LoVo (cell line): ENCODE measurements around the gene RASA4B.
"Not testable (repeated sequence)": the region's sequence is repeated elsewhere in the genome, so short reads cannot be mapped to it uniquely, and the experiment has no call there.

Experiments
- DNase-seq: peaks from one replicate; pipeline ENCODE4 v3.0.0-alpha.2; 2016; ENCODE audit warnings: low spot score

Gene RASA4B

DNA sequence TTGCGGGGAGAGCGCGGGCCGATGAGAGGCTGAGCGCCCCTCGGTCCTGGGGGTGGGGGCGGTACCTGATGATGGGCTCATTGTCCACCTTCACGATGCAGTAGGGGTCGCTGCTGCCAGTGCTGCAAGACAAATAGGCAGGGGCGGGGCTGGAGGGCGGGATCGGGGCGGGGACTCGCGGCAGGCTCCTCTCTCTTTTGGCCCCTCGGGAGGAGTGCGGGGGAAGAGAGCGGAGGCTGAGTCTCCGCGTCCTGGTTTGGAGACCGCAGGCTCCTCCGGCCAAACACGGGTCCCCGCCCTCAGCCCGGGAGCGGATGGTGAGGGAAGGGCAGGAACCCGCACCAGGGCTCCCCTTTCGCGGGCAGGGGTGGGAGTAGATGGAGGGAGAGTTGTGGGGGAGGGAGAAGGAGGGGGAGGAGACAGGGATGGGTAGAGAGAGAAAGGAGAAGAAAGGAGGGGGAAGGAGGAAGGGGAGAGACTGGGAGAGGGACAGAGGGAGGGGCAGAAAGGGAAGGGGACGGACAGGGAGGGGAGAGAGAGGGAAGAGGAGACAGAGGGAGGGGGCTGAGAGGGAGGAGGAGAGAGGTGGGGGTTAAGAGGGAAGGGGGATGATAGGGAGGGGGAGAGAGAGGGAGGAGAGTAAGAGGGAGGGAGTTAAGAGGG is 5.6 kb downstream of the RASA4B start:
- not testable (repeated sequence) for DNase-seq

DNA sequence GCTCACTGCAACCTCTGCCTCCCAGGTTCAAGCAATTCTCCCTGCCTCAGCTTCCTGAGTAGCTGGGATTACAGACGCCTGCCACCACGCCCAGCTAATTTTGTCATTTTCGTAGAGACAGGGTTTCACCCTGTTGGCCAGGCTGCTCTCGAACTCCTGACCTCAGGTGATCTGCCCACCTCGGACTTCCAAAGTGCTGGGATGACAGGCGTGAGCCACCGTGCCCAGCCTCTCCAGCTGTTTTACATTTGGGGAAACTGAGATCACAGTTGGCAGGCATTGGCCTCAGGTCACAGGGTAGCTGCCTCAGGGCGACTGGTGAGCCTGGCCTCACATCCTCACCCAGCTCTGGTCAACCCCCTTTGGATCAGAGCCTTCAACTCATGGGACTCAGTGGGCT is 7.0 kb downstream of the RASA4B start:
- not testable (repeated sequence) for DNase-seq

- not testable (repeated sequence) for DNase-seq
These were observed 10.0 kb downstream of the RASA4B start for GRCh38 chr7:102507410-102508088.

DNA sequence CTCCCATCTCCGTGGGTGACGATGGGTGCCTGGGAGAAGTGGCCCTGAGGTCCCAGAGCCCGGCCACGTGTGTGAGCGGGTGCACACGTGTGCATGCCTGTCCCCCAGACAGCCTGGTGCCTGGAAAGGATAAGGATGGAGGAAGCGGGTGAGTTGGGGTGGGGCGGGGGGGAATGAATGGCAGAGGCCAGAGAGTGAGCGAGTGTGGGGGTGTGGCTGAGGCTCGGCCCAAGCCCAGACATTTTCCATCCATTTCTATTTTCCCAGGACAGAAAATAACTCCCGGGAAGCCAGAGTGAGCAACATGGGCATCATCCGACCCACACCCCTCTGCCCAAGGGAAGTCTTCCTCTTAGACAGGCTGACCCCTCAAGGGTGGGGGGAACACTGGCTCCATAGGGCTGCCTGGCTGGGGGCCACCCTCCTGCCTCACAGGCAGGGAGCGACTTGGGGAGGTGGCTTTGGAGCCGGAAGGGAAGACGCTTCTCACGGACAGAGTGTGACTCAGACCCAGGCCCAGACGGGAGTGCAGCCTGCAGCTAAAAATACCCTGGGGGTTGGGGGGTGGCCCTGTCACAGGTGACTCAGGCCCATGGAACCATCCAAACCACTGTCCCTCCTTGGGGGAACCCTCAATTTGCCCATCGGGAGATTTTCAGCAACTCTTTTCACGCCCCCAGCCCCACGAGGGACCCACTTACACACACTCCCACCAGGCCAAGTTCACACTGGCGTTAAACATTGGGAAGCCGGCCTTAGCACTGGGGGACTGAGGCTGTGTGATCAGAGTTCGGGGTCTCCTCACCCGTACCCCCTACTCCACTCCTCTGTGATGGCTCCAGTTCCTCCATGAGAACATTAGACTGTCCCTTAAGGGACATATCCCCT is 12.0 kb downstream of the RASA4B start:
- not testable (repeated sequence) for DNase-seq

- DNase-seq, result not testable (repeated sequence)
These were observed 14.4 kb downstream of the RASA4B start for GRCh38 chr7:102503141-102503540.

DNA sequence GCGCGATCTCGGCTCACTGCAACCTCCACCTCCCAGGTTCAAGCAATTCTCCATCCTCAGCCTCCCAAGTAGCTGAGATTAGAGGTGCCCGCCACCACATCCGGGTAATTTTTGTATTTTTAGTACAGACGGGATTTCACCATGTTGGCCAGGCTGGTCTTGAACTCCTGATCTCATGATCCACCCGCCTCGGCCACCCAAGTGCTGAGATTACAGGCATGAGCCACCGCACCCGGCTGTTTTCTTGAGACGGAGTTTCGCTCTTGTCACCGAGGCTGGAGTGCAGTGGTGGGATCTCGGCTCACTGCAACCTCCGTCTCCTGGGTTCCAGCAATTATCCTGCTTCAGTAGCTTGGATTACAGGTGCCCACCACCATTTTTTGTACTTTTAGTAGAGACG is 19.3 kb downstream of the RASA4B start:
- DNase-seq, result not testable (repeated sequence)

DNA sequence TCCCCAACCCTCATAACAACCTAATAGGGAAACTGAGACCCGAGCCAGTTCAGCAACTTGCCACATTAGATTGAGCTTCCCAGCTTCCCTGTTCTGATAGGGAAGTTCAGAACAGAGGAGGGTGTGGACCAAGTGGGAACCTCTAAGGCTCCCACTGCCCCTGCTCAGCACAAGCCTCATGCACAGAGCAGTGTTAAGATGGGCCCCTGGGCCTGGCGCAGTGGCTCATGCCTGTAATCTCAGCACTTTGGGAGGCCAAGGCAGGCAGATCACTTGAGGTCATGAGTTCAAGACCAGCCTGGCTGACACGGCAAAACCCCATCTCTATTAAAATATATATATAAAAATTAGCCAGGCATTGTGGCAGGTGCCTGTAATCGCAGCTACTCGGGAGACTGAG is 20.3 kb downstream of the RASA4B start:
- not testable (repeated sequence) for DNase-seq

DNA sequence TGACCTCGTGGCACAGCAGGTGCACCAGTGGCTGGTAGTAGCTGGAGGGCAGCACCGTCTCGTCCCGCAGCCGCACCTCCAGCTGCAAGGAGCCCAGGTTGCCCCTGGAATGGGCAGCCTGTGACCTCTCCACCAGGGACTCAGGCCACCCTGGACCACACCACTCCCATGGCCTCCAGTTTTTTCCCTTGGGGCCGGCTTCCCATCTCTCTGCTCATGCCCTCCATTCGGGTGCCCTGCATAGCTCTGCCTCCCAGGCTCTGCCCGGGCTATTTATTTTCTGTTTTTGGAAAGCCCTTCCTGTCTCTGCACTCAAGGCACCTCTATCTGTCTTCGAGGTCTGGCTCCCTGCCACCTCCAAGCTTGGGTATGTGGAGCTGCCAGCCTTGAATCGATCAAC is 20.7 kb downstream of the RASA4B start:
- DNase-seq, result not testable (repeated sequence)

DNA sequence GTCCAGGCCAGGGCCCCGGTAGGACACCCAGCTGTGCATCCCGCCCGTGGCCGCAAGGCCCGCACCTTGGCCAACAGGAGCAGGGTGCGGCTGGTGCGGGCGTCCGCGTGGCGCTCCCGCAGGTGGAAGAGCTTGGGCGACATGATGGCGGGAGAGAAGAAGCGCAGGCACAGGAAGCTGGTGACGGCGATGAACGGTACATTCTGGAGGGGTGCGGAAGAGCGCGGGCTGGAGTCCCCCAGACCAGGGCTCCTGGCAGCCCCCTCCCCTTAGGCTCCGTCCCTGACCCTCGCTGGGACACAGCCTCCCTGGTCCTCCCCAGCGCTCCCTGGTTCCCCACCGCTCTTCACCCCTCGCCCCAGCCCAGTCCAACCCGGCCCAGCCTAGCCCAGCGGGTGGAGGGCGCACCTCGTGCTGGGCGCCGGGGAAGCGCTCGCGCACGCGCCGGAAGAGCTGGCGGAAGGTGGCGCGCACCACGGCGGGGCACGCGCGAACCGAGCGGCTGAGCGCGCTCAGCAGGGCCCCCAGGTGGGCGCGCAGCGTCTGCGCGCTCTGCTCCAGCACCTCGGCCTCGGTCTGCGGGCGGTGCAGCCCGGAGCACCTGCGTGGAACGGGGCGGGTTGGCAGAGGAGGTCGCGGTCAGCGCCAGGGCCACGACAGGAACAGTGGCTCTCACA is 23.0 kb downstream of the RASA4B start:
- DNase-seq, result not testable (repeated sequence)

GRCh38 chr7:102494026-102494425 is 23.6 kb downstream of the RASA4B start:
- DNase-seq, result not testable (repeated sequence)

- DNase-seq, result not testable (repeated sequence)
These were observed 24.2 kb downstream of the RASA4B start for GRCh38 chr7:102493220-102493935.

GRCh38 chr7:102490529-102491075 is 27.0 kb downstream of the RASA4B start:
- DNase-seq, result not testable (repeated sequence)

- DNase-seq, result not testable (repeated sequence)
These were observed 33.3 kb downstream of the RASA4B start for GRCh38 chr7:102484317-102484716.

DNA sequence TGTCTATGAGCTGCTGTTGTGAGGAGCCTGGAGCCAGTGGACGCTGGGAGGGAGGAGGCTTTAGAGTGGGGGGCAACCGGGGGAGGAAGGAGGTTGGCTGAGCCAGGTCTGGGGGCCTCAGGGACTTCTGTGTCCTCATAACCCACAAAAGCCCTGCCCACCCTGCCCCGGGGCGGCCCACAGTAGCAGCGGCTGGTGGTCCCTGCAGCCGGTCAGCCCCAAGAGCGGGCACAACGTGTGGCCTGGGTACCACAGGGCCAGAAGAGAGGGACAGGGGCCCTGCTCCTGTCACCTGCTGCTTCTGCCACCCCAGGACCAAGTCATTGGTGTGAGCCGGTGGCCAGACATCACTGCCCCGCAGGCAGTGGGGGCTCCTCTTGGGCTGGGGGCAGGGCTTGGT is 35.6 kb downstream of the RASA4B start:
- DNase-seq, result not testable (repeated sequence)

GRCh38 chr7:102479982-102480637 is 37.5 kb downstream of the RASA4B start:
- DNase-seq, result not testable (repeated sequence)

GRCh38 chr7:102479209-102479584 is 38.4 kb downstream of the RASA4B start:
- DNase-seq, result not testable (repeated sequence)

DNA sequence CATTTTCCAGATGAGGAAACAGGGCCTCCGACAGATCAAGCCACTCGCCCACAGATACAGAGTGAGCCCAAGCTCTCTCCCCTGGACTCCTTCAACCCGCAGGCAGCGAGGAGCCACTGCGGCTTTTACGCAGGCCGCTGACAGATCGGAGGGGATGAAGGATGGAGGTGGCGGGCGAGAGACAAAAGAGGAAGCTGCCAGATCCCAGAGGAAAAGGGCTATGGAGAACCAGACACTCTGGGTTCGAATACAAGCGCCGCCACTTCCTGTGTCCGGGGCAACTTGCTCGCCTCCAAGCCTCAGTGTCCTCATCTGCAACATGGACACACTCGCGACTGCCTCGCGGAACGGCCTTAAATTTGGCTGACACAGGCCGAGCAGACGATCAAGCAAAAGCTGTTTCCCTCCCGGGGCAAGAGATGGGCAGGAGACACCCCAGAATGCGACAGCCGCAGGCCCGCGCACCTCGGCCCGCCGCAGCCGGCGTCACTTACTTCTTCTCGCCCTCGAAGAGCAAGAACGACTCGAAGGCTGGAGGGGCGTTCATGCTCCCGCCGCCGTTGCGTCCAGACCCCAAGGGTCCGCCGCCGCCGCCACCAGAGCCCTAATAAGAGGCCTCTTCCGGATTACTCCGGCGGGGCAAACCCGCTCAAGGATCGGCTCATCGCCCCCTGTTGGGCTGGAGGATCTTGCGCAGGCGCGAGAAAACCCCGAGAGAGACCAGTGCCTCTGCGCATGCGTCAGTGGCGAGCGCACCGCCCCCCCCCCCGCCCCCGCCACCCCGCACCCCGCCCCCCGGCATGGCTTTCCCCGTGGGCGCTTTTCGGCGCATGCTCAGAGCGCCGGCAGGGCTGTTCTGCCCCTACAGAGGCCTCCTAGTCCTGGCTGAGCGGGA is 39.0 kb downstream of the RASA4B start, which contains the start of gene POLR2J:
Gene POLR2J (minus strand): TSS at position 609 of the 895 bp plus-strand sequence. CDS start 62 bp downstream, at position 547.
- peak; percentile 58 for DNase-seq

DNA sequence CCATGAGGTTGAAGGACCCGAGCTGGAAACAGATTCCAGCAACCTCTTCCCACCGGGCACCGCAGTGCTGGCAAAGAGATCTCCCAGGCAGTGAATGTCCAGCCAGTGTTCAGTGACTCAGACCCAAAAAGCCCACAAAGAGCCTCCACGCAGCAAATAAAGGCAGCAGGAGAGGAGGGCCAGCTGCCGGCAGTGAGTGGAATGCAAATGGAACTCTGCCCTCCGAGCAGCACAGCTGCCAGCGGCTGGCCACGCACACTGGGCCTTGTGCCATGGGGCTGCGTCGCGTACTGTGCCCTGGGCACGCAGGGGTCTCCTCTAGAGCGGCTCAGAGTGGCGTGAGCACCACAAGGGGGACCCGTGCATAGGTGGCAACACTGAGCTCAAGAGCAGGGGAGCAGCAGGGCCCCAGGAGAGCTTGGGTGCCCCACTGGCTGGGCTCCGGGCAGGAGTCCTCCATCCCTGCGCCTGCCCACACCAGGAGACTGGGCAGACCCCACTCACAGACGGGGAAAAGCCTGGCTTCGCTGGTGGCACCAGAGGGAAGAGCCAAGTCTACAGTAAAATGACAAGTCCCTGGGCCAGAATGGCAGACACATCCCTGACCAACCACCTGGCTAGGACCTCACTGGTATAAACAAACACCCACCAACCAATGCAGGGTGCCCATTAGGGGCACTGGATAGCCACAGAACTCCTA is 42.7 kb downstream of the RASA4B start:
- not testable (repeated sequence) for DNase-seq

DNA sequence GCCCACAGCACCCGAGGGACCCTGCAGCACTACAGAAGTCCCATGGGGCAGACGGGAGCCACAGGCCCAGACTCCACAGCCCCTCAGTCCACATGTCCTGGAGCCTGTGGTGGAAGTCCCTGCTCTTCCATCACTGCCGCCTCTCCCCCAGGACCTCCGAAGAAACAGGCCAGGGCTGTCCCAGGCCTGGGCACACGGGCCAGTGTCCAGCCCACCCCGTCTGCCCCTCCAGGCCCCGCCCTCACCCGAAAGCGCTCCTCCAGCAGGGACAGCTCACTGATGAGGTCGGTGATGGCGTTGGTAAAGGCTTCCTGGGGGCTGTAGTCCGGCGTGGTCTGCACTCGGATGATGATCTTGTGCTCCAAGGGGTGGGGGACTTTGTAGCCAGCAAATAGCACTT is 43.5 kb downstream of the RASA4B start:
- not testable (repeated sequence) for DNase-seq
